Bronchial epithelial cell (primary cell): Measurements from ENCODE around the gene LYSMD3. TPM values are rescaled to one million over a fixed set of nuclear protein-coding genes. Genes with fewer than 3 reads are reported as not detected.

Experiments used
- DNase-seq: peaks from one replicate; pipeline ENCODE4 v3.0.0-alpha.2; 2010; ENCODE audit warnings: low read depth
- FAIRE-seq: peaks from 2 replicates; lab custom pipeline; 2011; peaks lifted over from hg19 to GRCh38; lab: Jason Lieb, UNC
- H3K27me3 ChIP-seq: 2 replicates; pipeline ENCODE4 v1.5.1; 2011; ENCODE audit warnings: low read length; ENCODE audit not compliant: control insufficient read depth, insufficient read depth
- H3K36me3 ChIP-seq: 2 replicates; pipeline ENCODE4 v1.5.1; 2011; ENCODE audit warnings: low read length; ENCODE audit not compliant: control insufficient read depth, insufficient read depth
- H3K4me3 ChIP-seq: 2 replicates; pipeline ENCODE4 v1.5.1; 2011; ENCODE audit warnings: mild to moderate bottlenecking, low read depth, low read length, control low read depth
- total RNA-seq: library from RNA; depleted of rRNA; stranded (reverse); fragments of >200 nt; gene quantifications from 2 replicates; pipeline ENCODE4 v1.2.1, GENCODE V29; 2014
- TF ChIP-seq, protein P1 (sequence below): IDR thresholded peaks from 2 replicates; pipeline ENCODE4 v1.5.1; 2011; ENCODE audit warnings: mild to moderate bottlenecking, moderate library complexity, low read length, control low read depth, inconsistent platforms; ENCODE audit not compliant: insufficient read depth, severe bottlenecking

Gene LYSMD3
- total RNA-seq, 1 donor from 2014 or later = 16.3 TPM

DNA sequence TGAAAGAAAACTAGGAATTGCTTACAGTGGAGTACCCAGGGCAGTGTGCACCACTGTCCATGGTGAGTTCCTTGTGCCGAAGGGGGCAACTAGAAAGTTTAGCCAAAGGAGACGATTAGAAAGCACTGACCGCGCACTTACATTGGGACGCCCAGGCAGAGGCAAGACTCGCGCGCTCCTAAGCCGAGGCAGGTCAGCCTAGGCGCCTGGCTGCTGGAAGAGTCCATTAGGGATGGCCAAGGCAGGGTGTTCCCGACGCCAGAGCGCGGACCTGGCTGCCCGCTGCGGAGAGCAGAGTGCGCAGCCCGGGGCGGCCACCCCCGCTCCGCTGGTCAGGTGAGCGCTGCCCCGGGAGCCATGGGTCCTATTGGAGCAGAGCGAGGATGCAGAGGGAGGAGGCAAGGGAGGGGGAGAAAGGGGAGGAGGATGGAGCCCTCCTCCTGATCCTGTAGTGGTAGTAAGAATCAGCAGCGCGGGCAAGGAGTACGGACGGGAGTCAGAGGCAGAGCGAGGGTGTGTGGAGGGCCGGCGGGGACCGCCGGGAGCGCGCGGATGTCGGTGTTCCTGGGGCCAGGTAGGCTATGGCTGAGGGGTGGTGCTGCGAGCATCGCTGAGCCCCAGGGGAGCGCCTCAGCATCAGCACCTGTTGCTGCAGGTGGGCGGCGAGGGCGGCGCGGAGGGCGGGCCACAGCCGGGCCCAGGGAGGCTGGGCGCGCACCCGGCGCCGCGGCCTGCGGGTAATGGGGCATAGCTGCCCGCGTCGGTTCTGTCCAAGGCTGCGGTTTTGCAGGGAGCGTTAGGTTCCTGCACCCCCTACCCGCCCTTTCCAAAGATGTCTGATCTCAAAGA lies 29.2 kb upstream of the LYSMD3 start, which contains the start of gene ADGRV1:
Gene ADGRV1, plus strand, starts transcription at position 454 of the 849 bp plus-strand sequence. Its CDS starts 99 bp downstream, at position 553.
- DNase-seq (peak; percentile 87), FAIRE-seq (no peak)
- H3K36me3 ChIP-seq = no peaks in the 10 kb centered on the region
- TF ChIP-seq, protein P1, sequence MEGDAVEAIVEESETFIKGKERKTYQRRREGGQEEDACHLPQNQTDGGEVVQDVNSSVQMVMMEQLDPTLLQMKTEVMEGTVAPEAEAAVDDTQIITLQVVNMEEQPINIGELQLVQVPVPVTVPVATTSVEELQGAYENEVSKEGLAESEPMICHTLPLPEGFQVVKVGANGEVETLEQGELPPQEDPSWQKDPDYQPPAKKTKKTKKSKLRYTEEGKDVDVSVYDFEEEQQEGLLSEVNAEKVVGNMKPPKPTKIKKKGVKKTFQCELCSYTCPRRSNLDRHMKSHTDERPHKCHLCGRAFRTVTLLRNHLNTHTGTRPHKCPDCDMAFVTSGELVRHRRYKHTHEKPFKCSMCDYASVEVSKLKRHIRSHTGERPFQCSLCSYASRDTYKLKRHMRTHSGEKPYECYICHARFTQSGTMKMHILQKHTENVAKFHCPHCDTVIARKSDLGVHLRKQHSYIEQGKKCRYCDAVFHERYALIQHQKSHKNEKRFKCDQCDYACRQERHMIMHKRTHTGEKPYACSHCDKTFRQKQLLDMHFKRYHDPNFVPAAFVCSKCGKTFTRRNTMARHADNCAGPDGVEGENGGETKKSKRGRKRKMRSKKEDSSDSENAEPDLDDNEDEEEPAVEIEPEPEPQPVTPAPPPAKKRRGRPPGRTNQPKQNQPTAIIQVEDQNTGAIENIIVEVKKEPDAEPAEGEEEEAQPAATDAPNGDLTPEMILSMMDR = no peak
- peaks cover 6% of the 10 kb centered on the region for H3K27me3 ChIP-seq
- peak within 1 kb of the TSS; percentile 47 for H3K4me3 ChIP-seq

DNA sequence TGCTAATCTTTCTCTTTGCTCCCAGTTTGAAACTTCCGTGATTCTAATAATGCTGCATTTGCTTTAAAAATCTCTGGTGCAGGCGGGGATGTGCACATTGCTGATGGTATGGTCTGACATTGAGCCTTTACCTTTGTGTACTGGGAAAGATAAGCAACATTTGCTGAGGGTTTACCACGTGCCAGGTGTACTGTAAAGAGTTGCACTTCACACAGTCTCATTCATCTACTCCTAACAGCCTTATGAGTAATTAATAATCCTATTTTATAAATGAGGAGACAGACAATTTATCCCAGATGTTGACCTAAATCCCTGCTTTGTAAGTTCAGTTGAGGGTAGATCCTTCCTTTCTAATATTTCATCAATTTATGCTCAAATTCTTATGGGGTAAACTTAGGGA lies 28.5 kb upstream of the LYSMD3 start:
- TF ChIP-seq, protein P1 = no peak
- DNase-seq = no peak
- no peak for FAIRE-seq
- Histone ChIP-seq H3K27me3 (peaks cover 6% of the 10 kb centered on the region), H3K4me3 (peak overlapping the region; percentile 47), H3K36me3 (no peaks in the 10 kb centered on the region)

DNA sequence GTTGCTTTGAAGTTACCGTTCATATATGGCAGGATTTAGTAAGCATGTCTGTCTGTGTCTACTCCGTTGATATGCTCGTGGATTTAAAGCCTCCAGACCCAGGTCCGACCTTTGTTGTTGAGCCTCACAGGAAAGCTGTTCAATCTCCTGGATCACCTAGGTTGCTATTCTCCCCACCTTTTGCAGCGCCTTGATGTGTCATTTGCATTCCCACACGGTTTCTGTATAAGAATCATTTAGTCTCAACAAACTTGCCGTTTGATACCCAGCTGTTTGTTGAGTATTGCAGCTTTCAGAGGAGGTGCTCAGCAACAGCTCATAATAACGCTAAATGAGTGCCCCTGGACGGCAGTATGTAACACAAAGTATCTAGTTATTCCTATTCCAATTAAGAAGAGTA lies 28.0 kb upstream of the LYSMD3 start:
- Histone ChIP-seq H3K27me3 (peaks cover 6% of the 10 kb centered on the region), H3K4me3 (no peak overlapping the region), H3K36me3 (no peaks in the 10 kb centered on the region)
- DNase-seq = no peak
- no peak for FAIRE-seq
- TF ChIP-seq, protein P1 = no peak

DNA sequence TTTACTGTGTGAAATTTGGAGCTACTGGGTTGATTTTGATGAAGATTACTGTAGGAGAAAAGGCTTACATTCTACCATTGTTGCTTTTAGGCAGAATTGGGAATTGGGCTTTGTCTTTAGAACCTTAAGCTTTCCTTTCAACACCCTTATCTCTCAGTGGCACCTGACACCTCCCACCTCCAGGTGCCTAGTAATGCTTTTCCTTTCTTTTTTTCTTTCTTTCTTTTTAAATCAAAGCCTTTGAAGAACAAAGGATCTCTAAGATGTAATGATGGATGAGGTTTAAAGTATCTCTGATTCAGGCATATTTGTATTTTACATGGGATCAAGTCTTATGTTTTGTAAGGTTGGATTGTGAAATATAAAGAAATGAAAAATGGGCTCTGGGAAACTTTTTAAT lies 26.3 kb upstream of the LYSMD3 start:
- H3K27me3 ChIP-seq = peaks cover 6% of the 10 kb centered on the region
- H3K36me3 ChIP-seq = no peaks in the 10 kb centered on the region
- DNase-seq (no peak), FAIRE-seq (no peak)
- no peak overlapping the region for H3K4me3 ChIP-seq
- TF ChIP-seq, protein P1 = no peak

DNA sequence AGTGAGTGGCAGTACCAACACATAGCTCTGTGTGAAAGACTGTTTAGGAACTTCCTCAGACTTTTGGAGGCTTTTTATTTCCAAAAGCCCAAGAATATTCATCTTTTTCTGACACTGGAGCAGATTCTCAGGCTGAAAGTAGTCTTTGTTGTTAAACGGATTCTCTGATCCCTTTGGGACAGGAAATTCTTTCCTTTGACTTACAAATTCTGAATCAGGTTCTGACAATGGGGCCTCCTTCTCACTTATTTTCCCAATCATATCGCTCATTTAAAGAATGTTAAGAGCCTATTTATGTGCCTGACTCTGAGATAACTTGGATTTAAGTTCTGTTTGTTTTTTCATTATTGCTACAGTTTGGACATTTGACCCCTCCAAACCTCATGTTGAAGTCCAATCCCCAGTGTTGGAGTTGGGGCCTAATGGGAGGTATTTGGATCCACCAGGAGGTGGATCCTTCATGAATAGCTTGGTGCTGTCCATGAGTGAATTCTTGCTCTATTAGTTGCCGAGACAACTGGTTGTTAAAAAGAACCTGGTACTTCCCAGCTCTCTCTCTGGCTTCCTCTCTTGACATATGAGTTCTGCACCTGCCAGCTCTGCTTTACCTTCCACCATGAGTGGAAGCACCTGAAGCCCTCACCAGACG lies 25.1 kb upstream of the LYSMD3 start:
- H3K27me3 ChIP-seq = peaks cover 8% of the 10 kb centered on the region
- FAIRE-seq (no peak), DNase-seq (no peak)
- no peaks in the 10 kb centered on the region for H3K36me3 ChIP-seq
- no peak overlapping the region for H3K4me3 ChIP-seq
- TF ChIP-seq, protein P1 = no peak
